Smooth muscle cell (in vitro differentiated cells): Measurements from ENCODE around the gene ATAT1. TPM values are rescaled to one million over a fixed set of nuclear protein-coding genes. Genes with fewer than 3 reads are reported as not detected.

Source experiments
- DNase-seq: peaks from one replicate; lab custom pipeline; 2025; ENCODE audit not compliant: unreplicated experiment; lab: John Stamatoyannopoulos, UW
- H2AFZ ChIP-seq: fragments of 200-600 bp; sonication (generic); 2 replicates; pipeline ENCODE4 v1.6.0; 2016; ENCODE audit warnings: antibody characterized with exemption, low read depth, mild to moderate bottlenecking
- H3F3A ChIP-seq: fragments of 200-600 bp; sonication (generic); 2 replicates; pipeline ENCODE4 v1.6.0; 2017; ENCODE audit warnings: antibody characterized with exemption, low read depth
- H3K27ac ChIP-seq: fragments of 200-600 bp; sonication (generic); 2 replicates; pipeline ENCODE4 v1.5.1; 2016; ENCODE audit warnings: low read depth, mild to moderate bottlenecking
- H3K27me3 ChIP-seq: fragments of 200-600 bp; sonication (generic); 2 replicates; pipeline ENCODE4 v1.6.1; 2016; ENCODE audit warnings: low read depth, mild to moderate bottlenecking
- H3K36me3 ChIP-seq: fragments of 200-600 bp; sonication (generic); 2 replicates; pipeline ENCODE4 v1.5.1; 2016; ENCODE audit warnings: low read depth
- H3K4me1 ChIP-seq: fragments of 200-600 bp; sonication (generic); 2 replicates; pipeline ENCODE4 v1.5.1; 2016; ENCODE audit warnings: low read depth
- H3K4me2 ChIP-seq: fragments of 200-600 bp; sonication (generic); 2 replicates; pipeline ENCODE4 v1.6.0; 2016; ENCODE audit warnings: mild to moderate bottlenecking
- H3K4me3 ChIP-seq: fragments of 200-600 bp; sonication (generic); 2 replicates; pipeline ENCODE4 v1.5.1; 2016; ENCODE audit warnings: mild to moderate bottlenecking
- H3K79me2 ChIP-seq: fragments of 200-600 bp; sonication (generic); 2 replicates; pipeline ENCODE4 v1.6.0; 2016; ENCODE audit warnings: low read depth, mild to moderate bottlenecking
- H3K9ac ChIP-seq: fragments of 200-600 bp; sonication (generic); 2 replicates; pipeline ENCODE4 v1.6.0; 2016; ENCODE audit warnings: low read depth
- H3K9me3 ChIP-seq: fragments of 200-600 bp; sonication (generic); replicated peaks from 2 replicates; pipeline ENCODE4 v1.5.1; 2016; ENCODE audit warnings: low read depth
- H4K20me1 ChIP-seq: fragments of 200-600 bp; sonication (generic); 2 replicates; pipeline ENCODE4 v1.6.0; 2016; ENCODE audit warnings: low read depth
- CTCF ChIP-seq: fragments of 200-600 bp; sonication (generic); IDR thresholded peaks from 2 replicates; pipeline ENCODE4 v1.5.1; 2017; ENCODE audit warnings: borderline replicate concordance, mild to moderate bottlenecking, antibody characterized with exemption; ENCODE audit not compliant: insufficient read depth, poor library complexity, severe bottlenecking
- WGBS: methylation state at CpG from one replicate; pipeline ENCODE4 v1.1.7; 2016; ENCODE audit warnings: low lambda C conversion rate; 5-methylcytosine and 5-hydroxymethylcytosine counted together
- polyA plus RNA-seq: library from polyadenylated mRNA; unstranded; fragments of >200 nt; fragmentation: Nextera tagmentation; extraction: Ambion mirVana; gene quantifications from 2 replicates; pipeline ENCODE4 v1.2.1, GENCODE V29; 2016
- total RNA-seq: library from RNA; depleted of rRNA; stranded (reverse); fragments of >200 nt; gene quantifications from 2 replicates; pipeline ENCODE4 v1.2.3, GENCODE V29; 2014

Gene ATAT1
- total and polyA plus RNA-seq, 2 experiments from 2014 or later, result 8.5 to 16.5 TPM

GRCh38 chr6:30640481-30640880 lies 13.8 kb downstream of the ATAT1 start:
- Histone ChIP-seq H3K4me1 (no peaks in the 10 kb centered on the region), H4K20me1 (no peaks in the 10 kb centered on the region), H3K4me3 (no peak overlapping the region), H3K4me2 (no peak overlapping the region), H3K9ac (no peak overlapping the region), H3K9me3 (no peaks in the 10 kb centered on the region), H3K27me3 (no peaks in the 10 kb centered on the region), H3K36me3 (no peaks in the 10 kb centered on the region), H3F3A (no peaks in the 10 kb centered on the region), H3K27ac (no peak overlapping the region), H3K79me2 (no peaks in the 10 kb centered on the region), H2AFZ (no peak overlapping the region)
- WGBS, result 92% methylated on average over 7 of the region's 10 CpGs
- TF ChIP-seq CTCF, result no peak
- no peak for DNase-seq

DNA sequence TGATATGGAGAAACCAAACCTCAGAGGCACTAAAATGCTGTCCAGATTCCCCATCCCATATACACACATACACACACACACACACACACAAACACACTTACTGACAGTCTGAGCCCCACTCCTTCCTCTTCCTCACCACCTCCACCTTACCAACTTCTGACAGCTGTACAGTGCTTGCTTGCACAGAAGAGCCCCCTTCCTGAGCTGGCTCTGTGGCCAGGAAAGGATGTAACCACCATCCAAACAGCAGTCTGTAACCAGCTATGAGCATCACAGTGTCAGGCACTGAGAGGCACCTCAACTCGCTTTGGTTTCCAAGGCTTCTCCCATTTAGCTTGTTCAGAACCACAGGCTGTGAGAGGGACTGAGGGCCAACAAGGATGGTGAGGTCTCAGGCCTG lies 14.4 kb downstream of the ATAT1 start:
- WGBS, result 100% methylated on average over 1 of the region's 1 CpG
- DNase-seq, result no peak
- Histone ChIP-seq H3K79me2 (no peaks in the 10 kb centered on the region), H3F3A (no peaks in the 10 kb centered on the region), H4K20me1 (no peaks in the 10 kb centered on the region), H3K4me1 (no peaks in the 10 kb centered on the region), H3K4me2 (no peak overlapping the region), H3K36me3 (no peaks in the 10 kb centered on the region), H3K27me3 (no peaks in the 10 kb centered on the region), H3K4me3 (no peak overlapping the region), H3K27ac (no peak overlapping the region), H2AFZ (no peak overlapping the region), H3K9me3 (no peaks in the 10 kb centered on the region), H3K9ac (no peak overlapping the region)
- TF ChIP-seq CTCF, result no peak

- Histone ChIP-seq H3K36me3 (no peaks in the 10 kb centered on the region), H3K4me3 (no peak overlapping the region), H3K79me2 (no peaks in the 10 kb centered on the region), H4K20me1 (no peaks in the 10 kb centered on the region), H3K9me3 (no peaks in the 10 kb centered on the region), H2AFZ (no peak overlapping the region), H3K27ac (no peak overlapping the region), H3K27me3 (no peaks in the 10 kb centered on the region), H3K9ac (no peak overlapping the region), H3K4me2 (no peak overlapping the region), H3F3A (no peaks in the 10 kb centered on the region), H3K4me1 (peaks cover 7% of the 10 kb centered on the region)
- DNase-seq, result no peak
- TF ChIP-seq CTCF, result no peak
- WGBS, result 95% methylated on average over 2 of the region's 2 CpGs
Observed at GRCh38 chr6:30643656-30644055, 17.0 kb downstream of the ATAT1 start.

- no peak for TF ChIP-seq CTCF
- Histone ChIP-seq H3K9me3 (no peaks in the 10 kb centered on the region), H3K4me2 (no peak overlapping the region), H4K20me1 (no peaks in the 10 kb centered on the region), H3K4me3 (no peak overlapping the region), H3K36me3 (no peaks in the 10 kb centered on the region), H3K79me2 (no peaks in the 10 kb centered on the region), H3F3A (no peaks in the 10 kb centered on the region), H3K27ac (no peak overlapping the region), H3K9ac (no peak overlapping the region), H3K27me3 (no peaks in the 10 kb centered on the region), H2AFZ (no peak overlapping the region), H3K4me1 (peaks cover 7% of the 10 kb centered on the region)
- 92% methylated on average over 5 of the region's 5 CpGs for WGBS
- DNase-seq, result no peak
Observed at GRCh38 chr6:30644769-30645168, 18.1 kb downstream of the ATAT1 start.
